Lower leg skin (tissue), 3 donors: ENCODE measurements around the gene CCDC93.

Experiments used
- POLR2A ChIP-seq, 2 donors: fragments of 450-650 bp; IDR thresholded peaks; one replicate each; pipeline ENCODE4 v1.6.1; 2016 to 2017; ENCODE audit warnings: antibody characterized with exemption in 2 of 2, mild to moderate bottlenecking in 1 of 2, moderate library complexity in 1 of 2
- TF ChIP-seq, protein P1 (sequence below), 3 donors: fragments of 450-650 bp; IDR thresholded peaks; one replicate each; pipeline ENCODE4 v1.5.1; 2016; ENCODE audit warnings: antibody characterized with exemption in 3 of 3, mild to moderate bottlenecking in 3 of 3, moderate library complexity in 2 of 3

DNA sequence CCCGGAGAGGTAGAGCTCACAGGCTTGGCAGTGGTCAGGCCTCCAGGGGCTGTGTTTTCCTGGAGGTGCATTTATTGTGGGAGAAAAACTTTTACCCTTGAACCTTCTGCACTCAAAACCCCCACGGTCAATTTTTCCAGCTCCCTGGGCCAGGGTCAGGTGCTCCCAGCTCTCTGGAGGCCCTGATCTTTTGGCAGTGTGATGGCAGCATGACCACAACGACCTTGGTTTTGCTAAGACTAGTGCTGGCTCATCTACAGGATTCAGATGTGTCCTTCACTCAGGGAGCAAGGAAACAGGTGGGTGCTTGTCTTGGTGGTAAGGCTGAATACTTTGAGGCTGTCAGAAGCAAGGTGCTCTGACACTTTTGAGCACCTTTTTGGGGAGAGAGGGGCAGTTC, 92.3 kb downstream of the CCDC93 start:
- no peak for TF ChIP-seq POLR2A (IDR thresholded peaks at IDR 0.05)
- TF ChIP-seq, protein P1, sequence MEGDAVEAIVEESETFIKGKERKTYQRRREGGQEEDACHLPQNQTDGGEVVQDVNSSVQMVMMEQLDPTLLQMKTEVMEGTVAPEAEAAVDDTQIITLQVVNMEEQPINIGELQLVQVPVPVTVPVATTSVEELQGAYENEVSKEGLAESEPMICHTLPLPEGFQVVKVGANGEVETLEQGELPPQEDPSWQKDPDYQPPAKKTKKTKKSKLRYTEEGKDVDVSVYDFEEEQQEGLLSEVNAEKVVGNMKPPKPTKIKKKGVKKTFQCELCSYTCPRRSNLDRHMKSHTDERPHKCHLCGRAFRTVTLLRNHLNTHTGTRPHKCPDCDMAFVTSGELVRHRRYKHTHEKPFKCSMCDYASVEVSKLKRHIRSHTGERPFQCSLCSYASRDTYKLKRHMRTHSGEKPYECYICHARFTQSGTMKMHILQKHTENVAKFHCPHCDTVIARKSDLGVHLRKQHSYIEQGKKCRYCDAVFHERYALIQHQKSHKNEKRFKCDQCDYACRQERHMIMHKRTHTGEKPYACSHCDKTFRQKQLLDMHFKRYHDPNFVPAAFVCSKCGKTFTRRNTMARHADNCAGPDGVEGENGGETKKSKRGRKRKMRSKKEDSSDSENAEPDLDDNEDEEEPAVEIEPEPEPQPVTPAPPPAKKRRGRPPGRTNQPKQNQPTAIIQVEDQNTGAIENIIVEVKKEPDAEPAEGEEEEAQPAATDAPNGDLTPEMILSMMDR (IDR thresholded peaks at IDR 0.05) = no peak
